H1 (cell line): ENCODE measurements around the gene EHBP1. TPM values are rescaled to one million over a fixed set of nuclear protein-coding genes. Genes with fewer than 3 reads are reported as not detected.

ENCODE experiments used
- CTCF ChIA-PET: fragments of 300-600 bp; sonication (Branson Sonifier 250); formaldehyde crosslinking; loops from one replicate; lab custom pipeline; 2021; ENCODE audit not compliant: partially characterized antibody; lab: Charles Lee
- POLR2A ChIA-PET: fragments of 300-600 bp; sonication (Branson Sonifier 250); formaldehyde crosslinking; loops from one replicate; lab custom pipeline; 2021; ENCODE audit warnings: inconsistent platforms; ENCODE audit not compliant: partially characterized antibody; lab: Charles Lee
- DNase-seq, 2 experiments: peaks; one replicate each; pipeline versions ENCODE4 v3.0.0 to v3.0.0-alpha.2; 2010 to 2022; ENCODE audit warnings: low spot score in 2 of 2, low read depth in 1 of 2, mixed read lengths in 1 of 2
- FAIRE-seq: peaks from 2 replicates; lab custom pipeline; 2011; peaks lifted over from hg19 to GRCh38; lab: Jason Lieb, UNC
- H2AFZ ChIP-seq: 2 replicates; pipeline ENCODE4 v1.8.1; 2012; ENCODE audit warnings: low read length, inconsistent platforms
- H2AK5ac ChIP-seq: 2 replicates; pipeline ENCODE4 v1.6.1; 2013; ENCODE audit warnings: low read depth, low read length
- H2BK120ac ChIP-seq: replicated peaks from 2 replicates; pipeline ENCODE3; 2013; ENCODE audit warnings: low read depth, low read length, inconsistent platforms
- H2BK12ac ChIP-seq: 2 replicates; pipeline ENCODE4 v1.6.1; 2013; ENCODE audit warnings: low read depth, low read length
- H2BK15ac ChIP-seq: 2 replicates; pipeline ENCODE4 v1.6.1; 2013; ENCODE audit warnings: low read length
- H2BK20ac ChIP-seq: 2 replicates; pipeline ENCODE4 v1.6.1; 2013; ENCODE audit warnings: low read length
- H2BK5ac ChIP-seq: 2 replicates; pipeline ENCODE4 v1.6.1; 2013; ENCODE audit warnings: low read depth, low read length
- H3K14ac ChIP-seq: 2 replicates; pipeline ENCODE4 v1.6.1; 2013; ENCODE audit warnings: inconsistent platforms; ENCODE audit not compliant: insufficient read length
- H3K18ac ChIP-seq: 2 replicates; pipeline ENCODE4 v1.6.1; 2013; ENCODE audit warnings: low read length; ENCODE audit errors: extremely low read depth
- H3K23ac ChIP-seq: 2 replicates; pipeline ENCODE4 v1.6.1; 2013; ENCODE audit warnings: inconsistent platforms; ENCODE audit not compliant: insufficient read length
- H3K23me2 ChIP-seq: 2 replicates; pipeline ENCODE4 v1.6.1; 2013; ENCODE audit warnings: low read depth, low read length
- H3K27ac ChIP-seq: 2 replicates; pipeline ENCODE4 v1.6.1; 2011; ENCODE audit warnings: low read depth, low read length, inconsistent platforms
- H3K27me3 ChIP-seq, 4 experiments: replicated peaks in 1 of 4; 1 replicate in 1 of 4; 2 replicates in 3 of 4; pipeline versions ENCODE4 v1.6.1 to v1.8.1; 2011 to 2013; ENCODE audit warnings: low read length in 3 of 4, mild to moderate bottlenecking in 3 of 4, inconsistent platforms in 2 of 4, mixed read lengths in 2 of 4, moderate library complexity in 1 of 4; ENCODE audit not compliant: control insufficient read depth in 3 of 4, insufficient read depth in 3 of 4; ENCODE audit errors: extremely low read depth in 1 of 4
- H3K36me3 ChIP-seq, 4 experiments: 2 replicates each; pipeline versions ENCODE4 v1.6.1 to v1.8.1; 2011 to 2013; ENCODE audit warnings: mild to moderate bottlenecking in 4 of 4, low read length in 3 of 4, moderate library complexity in 2 of 4, control low read depth in 1 of 4, inconsistent platforms in 1 of 4; ENCODE audit not compliant: insufficient read depth in 4 of 4, control insufficient read depth in 2 of 4
- H3K4ac ChIP-seq: replicated peaks from 2 replicates; pipeline ENCODE3; 2013; ENCODE audit warnings: low read length, low read depth, mixed read lengths, inconsistent platforms; ENCODE audit not compliant: insufficient read length
- H3K4me1 ChIP-seq, 4 experiments: replicated peaks in 1 of 4; 1 replicate in 1 of 4; 2 replicates in 3 of 4; pipeline versions ENCODE4 v1.6.1 to v1.8.1; 2011 to 2013; ENCODE audit warnings: low read length in 3 of 4, inconsistent platforms in 2 of 4, mixed read lengths in 1 of 4; ENCODE audit not compliant: insufficient read depth in 4 of 4, control insufficient read depth in 3 of 4
- H3K4me2 ChIP-seq, 2 experiments: 2 replicates each; pipeline versions ENCODE4 v1.6.1 to v1.8.1; 2011 to 2013; ENCODE audit warnings: low read depth in 2 of 2, low read length in 2 of 2, control low read depth in 1 of 2, inconsistent platforms in 1 of 2, mild to moderate bottlenecking in 1 of 2; ENCODE audit not compliant: insufficient read depth in 1 of 2
- H3K4me3 ChIP-seq, 4 experiments: fragments of 200-600, 300-600 bp in 1 of 4; sonication (generic), shearing (Covaris generic), sonication (Bioruptor Twin) in 1 of 4; 2 replicates each; pipeline versions ENCODE4 v1.5.1 to v1.8.1; 2011 to 2016; ENCODE audit warnings: low read length in 4 of 4, low read depth in 3 of 4, control low read depth in 2 of 4, inconsistent platforms in 2 of 4, mild to moderate bottlenecking in 2 of 4, mixed read lengths in 1 of 4, moderate library complexity in 1 of 4; ENCODE audit not compliant: insufficient read depth in 2 of 4; ENCODE audit errors: extremely low read depth in 1 of 4
- H3K56ac ChIP-seq: replicated peaks from 2 replicates; pipeline ENCODE3; 2013; ENCODE audit warnings: low read depth, mild to moderate bottlenecking, mixed read lengths, low read length, inconsistent platforms; ENCODE audit not compliant: insufficient read length
- H3K79me1 ChIP-seq: 2 replicates; pipeline ENCODE4 v1.6.1; 2013; ENCODE audit warnings: low read depth, low read length, control low read depth
- H3K79me2 ChIP-seq, 2 experiments: 2 replicates each; pipeline versions ENCODE4 v1.6.1 to v1.8.1; 2012 to 2013; ENCODE audit warnings: low read length in 2 of 2, mild to moderate bottlenecking in 2 of 2, inconsistent platforms in 1 of 2; ENCODE audit not compliant: insufficient read depth in 2 of 2, control insufficient read depth in 1 of 2
- H3K9ac ChIP-seq, 4 experiments: replicated peaks in 1 of 4; 1 replicate in 1 of 4; 2 replicates in 3 of 4; pipeline versions ENCODE4 v1.6.1 to v1.8.1; 2011 to 2013; ENCODE audit warnings: low read depth in 3 of 4, low read length in 3 of 4, control low read depth in 2 of 4, mild to moderate bottlenecking in 2 of 4, moderate library complexity in 2 of 4, inconsistent platforms in 1 of 4; ENCODE audit errors: extremely low read depth in 1 of 4
- H3K9me3 ChIP-seq, 2 experiments: 2 replicates each; pipeline versions ENCODE4 v1.6.1 to v1.8.1; 2012 to 2013; ENCODE audit warnings: mild to moderate bottlenecking in 2 of 2, moderate library complexity in 2 of 2, control low read depth in 1 of 2, inconsistent platforms in 1 of 2, low read depth in 1 of 2, low read length in 1 of 2, mixed read lengths in 1 of 2; ENCODE audit not compliant: insufficient read depth in 2 of 2
- H4K20me1 ChIP-seq, 2 experiments: replicated peaks in 1 of 2; 2 replicates each; pipeline versions ENCODE3 to v1.8.1; 2011 to 2013; ENCODE audit warnings: inconsistent platforms in 2 of 2, low read length in 2 of 2, mild to moderate bottlenecking in 1 of 2; ENCODE audit not compliant: insufficient read depth in 2 of 2, control insufficient read depth in 1 of 2
- H4K5ac ChIP-seq: 2 replicates; pipeline ENCODE4 v1.6.1; 2013; ENCODE audit warnings: low read length, low read depth, mixed read lengths, inconsistent platforms; ENCODE audit not compliant: insufficient read length
- H4K8ac ChIP-seq: 2 replicates; pipeline ENCODE4 v1.8.0; 2013; ENCODE audit warnings: mild to moderate bottlenecking, moderate library complexity, low read length, inconsistent platforms; ENCODE audit not compliant: insufficient read depth; ENCODE audit errors: extremely low read depth
- H4K91ac ChIP-seq: replicated peaks from 2 replicates; pipeline ENCODE3; 2013; ENCODE audit warnings: low read length, mixed read lengths, inconsistent platforms; ENCODE audit not compliant: insufficient read length
- ATF2 ChIP-seq: IDR thresholded peaks from 2 replicates; pipeline ENCODE4 v1.6.1; 2012; ENCODE audit warnings: low read length, inconsistent platforms
- CTCF ChIP-seq, 3 experiments: IDR thresholded peaks; 1 replicate in 2 of 3; 2 replicates in 1 of 3; pipeline versions ENCODE4 v1.5.1 to v1.6.1; 2011; ENCODE audit warnings: low read length in 3 of 3, mild to moderate bottlenecking in 3 of 3, inconsistent platforms in 2 of 3, low read depth in 1 of 3, moderate library complexity in 1 of 3; ENCODE audit not compliant: insufficient read depth in 1 of 3; ENCODE audit errors: control extremely low read depth in 1 of 3
- KDM1A ChIP-seq: fragments of 200-600, 300-600 bp; sonication (generic); IDR thresholded peaks from 2 replicates; pipeline ENCODE4 v1.7.1; 2016; ENCODE audit warnings: mild to moderate bottlenecking, low read length, borderline replicate concordance
- SIN3A ChIP-seq, 2 experiments: IDR thresholded peaks in 1 of 2; conservative IDR thresholded peaks in 1 of 2; 2 replicates each; pipeline ENCODE4 v1.6.1; 2011 to 2012; ENCODE audit warnings: low read length in 2 of 2, improper control_type of control experiment in 1 of 2, low read depth in 1 of 2, mild to moderate bottlenecking in 1 of 2
- SP4 ChIP-seq: IDR thresholded peaks from 2 replicates; pipeline ENCODE4 v1.6.1; 2012; ENCODE audit warnings: low read length, inconsistent platforms
- WGBS, 2 experiments: shearing (Covaris generic) in 1 of 2; methylation state at CpG; one replicate each; pipeline versions ENCODE4 v1.1.6 to v1.1.7; 2013 to 2015; ENCODE audit warnings: low lambda C conversion rate in 2 of 2, mixed read lengths in 2 of 2, inconsistent platforms in 1 of 2, low coverage in 1 of 2, missing lambda C conversion rate in 1 of 2; ENCODE audit not compliant: insufficient replicate concordance in 2 of 2, insufficient coverage in 1 of 2, insufficient read length in 1 of 2; ENCODE audit errors: extremely low coverage in 1 of 2, missing lambda C conversion rate in 1 of 2; 5-methylcytosine and 5-hydroxymethylcytosine counted together
- polyA plus RNA-seq, 7 experiments: library from polyadenylated mRNA; depleted of rRNA in 3 of 7; stranded (reverse) in 5 of 7; unstranded in 2 of 7; fragments of >200 nt in 5 of 7; fragments of 200-250 nt in 2 of 7; gene quantifications; 1 replicate in 5 of 7; 2 replicates in 1 of 7; 4 replicates in 1 of 7; pipeline versions ENCODE4 v1.2.1 to v1.2.3, GENCODE V29; 2011 to 2013; ENCODE audit warnings: missing spikeins in 2 of 7, mixed read lengths in 2 of 7
- total RNA-seq: library from RNA; stranded (reverse); fragmentation: NEBNext Ultra II Directional; extraction: Animal tissue kit (Norgen Biotek cat#: 25700); gene quantifications from 2 replicates; pipeline ENCODE4 v1.2.1, GENCODE V29; 2021

Gene EHBP1
- total and polyA plus RNA-seq, 2 of the 8 experiments (the other 6 are each of a cell fraction or from before 2014, with no cell fraction given) = 12.0 to 64.1 TPM

GRCh38 chr2:62738981-62739936, 33.7 kb downstream of the EHBP1 start:
- no peak overlapping the region for H4K8ac ChIP-seq
- no peak overlapping the region for H3K4ac ChIP-seq
- H3K18ac ChIP-seq = no peak overlapping the region
- no peak overlapping the region for H2BK12ac ChIP-seq
- H3K4me2 ChIP-seq = no peak overlapping the region
- H2BK15ac ChIP-seq = no peak overlapping the region
- 0 out of 2 replicates have a peak, but pooled peaks cover 3% of the 10 kb centered on the region for H3K79me1 ChIP-seq
- H3K36me3 ChIP-seq = no peaks in the 10 kb centered on the region
- H3K27me3 ChIP-seq = no peaks in the 10 kb centered on the region
- H2AFZ ChIP-seq = no peak overlapping the region
- no peak overlapping the region for H2BK5ac ChIP-seq
- H2AK5ac ChIP-seq = no peak overlapping the region
- DNase-seq = no peak
- H2BK120ac ChIP-seq = no peak overlapping the region
- no peak overlapping the region for H4K91ac ChIP-seq
- H3K56ac ChIP-seq = no peak overlapping the region
- 86% methylated on average over 2 of the region's 2 CpGs; no CpG with 5 or more reads in 1 of the 2 experiments for WGBS, 2 experiments
- H4K5ac ChIP-seq = no peak overlapping the region
- H3K14ac ChIP-seq = no peak overlapping the region
- FAIRE-seq = no peak
- H3K4me3 ChIP-seq = no peak overlapping the region
- no peak overlapping the region for H3K23ac ChIP-seq
- no peaks in the 10 kb centered on the region for H3K23me2 ChIP-seq
- CTCF ChIA-PET = interaction anchor here (0.8 kb wide), 1 partner anchor 283 kb away, joined by 4 read pairs; no protein-coding TSS in a partner anchor
- H3K4me1 ChIP-seq = peaks cover 0 to 11% (median 7%) of the 10 kb centered on the region in 4 experiments; a peak in 5 of 7 replicates
- H4K20me1 ChIP-seq = no peaks in the 10 kb centered on the region
- H2BK20ac ChIP-seq = no peak overlapping the region
- peaks cover 0 to 95% of the 10 kb centered on the region in 2 experiments; a peak in 2 of 4 replicates for H3K79me2 ChIP-seq
- H3K9me3 ChIP-seq = no peaks in the 10 kb centered on the region
- TF ChIP-seq SP4 (no peak), SIN3A (conservative IDR thresholded peaks at IDR 0.05 in 1 of 2, IDR thresholded peaks at IDR 0.05 in 1 of 2; ENCODE audit: low read depth in 1 of 2, low read length in 2 of 2) (no peak), CTCF (IDR thresholded peaks at IDR 0.05; ENCODE audit: control extremely low read depth in 1 of 3, insufficient read depth in 1 of 3, low read depth in 1 of 3, low read length in 3 of 3) (no peak), ATF2 (no peak), KDM1A (no peak)
- POLR2A ChIA-PET = no interaction called here
- H3K27ac ChIP-seq = no peak overlapping the region
- no peak overlapping the region for H3K9ac ChIP-seq
